Cardiac fibroblast (primary cell): ENCODE results near the gene GRB10.

Source experiments
- DNase-seq, 2 donors: peaks; one replicate each; pipeline versions ENCODE4 v3.0.0 to v3.0.0-alpha.2; 2010; ENCODE audit warnings: low read depth in 2 of 2
- H3K4me3 ChIP-seq, 2 donors: replicated peaks in 1 of 2; 1 replicate in 1 of 2; 2 replicates in 1 of 2; pipeline ENCODE4 v1.5.1; 2011; ENCODE audit warnings: low read depth in 2 of 2, low read length in 2 of 2, mild to moderate bottlenecking in 2 of 2, moderate library complexity in 1 of 2
- TF ChIP-seq, protein P1 (sequence below): IDR thresholded peaks from one replicate; pipeline ENCODE4 v1.5.1; 2011; ENCODE audit warnings: low read depth, mild to moderate bottlenecking, low read length, inconsistent platforms

GRB10 gene

DNA sequence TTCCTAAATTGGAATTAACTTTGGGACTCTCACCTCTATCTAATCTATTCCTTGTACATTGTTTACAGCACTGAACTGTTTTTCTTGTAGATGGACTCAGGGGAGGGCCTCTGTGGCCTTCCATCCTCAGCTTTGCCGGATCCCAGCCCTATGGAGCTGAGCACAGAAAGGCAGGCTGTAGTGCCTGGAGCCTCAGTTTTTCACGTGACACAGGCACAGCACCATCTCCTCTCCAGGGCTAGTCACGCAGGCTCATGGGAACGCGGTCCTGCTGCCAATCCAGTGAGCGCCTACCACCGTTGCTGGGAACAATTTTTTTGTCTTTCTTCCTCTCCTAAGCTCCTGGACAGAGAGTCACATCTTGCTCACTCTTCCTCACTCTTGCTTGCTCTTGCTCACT is 141.9 kb downstream of the GRB10 start:
- no peak overlapping the region for H3K4me3 ChIP-seq
- TF ChIP-seq, protein P1, sequence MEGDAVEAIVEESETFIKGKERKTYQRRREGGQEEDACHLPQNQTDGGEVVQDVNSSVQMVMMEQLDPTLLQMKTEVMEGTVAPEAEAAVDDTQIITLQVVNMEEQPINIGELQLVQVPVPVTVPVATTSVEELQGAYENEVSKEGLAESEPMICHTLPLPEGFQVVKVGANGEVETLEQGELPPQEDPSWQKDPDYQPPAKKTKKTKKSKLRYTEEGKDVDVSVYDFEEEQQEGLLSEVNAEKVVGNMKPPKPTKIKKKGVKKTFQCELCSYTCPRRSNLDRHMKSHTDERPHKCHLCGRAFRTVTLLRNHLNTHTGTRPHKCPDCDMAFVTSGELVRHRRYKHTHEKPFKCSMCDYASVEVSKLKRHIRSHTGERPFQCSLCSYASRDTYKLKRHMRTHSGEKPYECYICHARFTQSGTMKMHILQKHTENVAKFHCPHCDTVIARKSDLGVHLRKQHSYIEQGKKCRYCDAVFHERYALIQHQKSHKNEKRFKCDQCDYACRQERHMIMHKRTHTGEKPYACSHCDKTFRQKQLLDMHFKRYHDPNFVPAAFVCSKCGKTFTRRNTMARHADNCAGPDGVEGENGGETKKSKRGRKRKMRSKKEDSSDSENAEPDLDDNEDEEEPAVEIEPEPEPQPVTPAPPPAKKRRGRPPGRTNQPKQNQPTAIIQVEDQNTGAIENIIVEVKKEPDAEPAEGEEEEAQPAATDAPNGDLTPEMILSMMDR = no peak
- DNase-seq = no peak

DNA sequence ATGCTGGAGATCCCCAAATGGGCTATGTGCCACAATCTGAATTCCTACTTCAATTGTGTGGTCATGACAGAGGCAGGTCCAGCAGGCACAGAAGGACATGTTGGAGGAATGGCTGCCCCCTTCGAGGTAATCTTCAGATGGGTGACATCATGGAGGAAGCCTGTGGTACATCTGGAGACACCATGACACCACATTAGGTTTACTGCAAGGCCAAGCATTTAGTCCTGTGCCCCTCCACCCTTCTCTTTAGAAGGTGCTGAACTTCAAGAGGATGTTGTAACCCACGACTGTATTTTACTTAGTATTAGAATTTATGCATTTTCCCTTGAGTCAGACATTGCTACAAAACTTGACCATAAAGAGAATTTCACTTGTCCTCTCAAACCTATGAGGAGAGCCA is 142.4 kb downstream of the GRB10 start:
- TF ChIP-seq, protein P1 = no peak
- no peak for DNase-seq
- no peak overlapping the region for H3K4me3 ChIP-seq

DNA sequence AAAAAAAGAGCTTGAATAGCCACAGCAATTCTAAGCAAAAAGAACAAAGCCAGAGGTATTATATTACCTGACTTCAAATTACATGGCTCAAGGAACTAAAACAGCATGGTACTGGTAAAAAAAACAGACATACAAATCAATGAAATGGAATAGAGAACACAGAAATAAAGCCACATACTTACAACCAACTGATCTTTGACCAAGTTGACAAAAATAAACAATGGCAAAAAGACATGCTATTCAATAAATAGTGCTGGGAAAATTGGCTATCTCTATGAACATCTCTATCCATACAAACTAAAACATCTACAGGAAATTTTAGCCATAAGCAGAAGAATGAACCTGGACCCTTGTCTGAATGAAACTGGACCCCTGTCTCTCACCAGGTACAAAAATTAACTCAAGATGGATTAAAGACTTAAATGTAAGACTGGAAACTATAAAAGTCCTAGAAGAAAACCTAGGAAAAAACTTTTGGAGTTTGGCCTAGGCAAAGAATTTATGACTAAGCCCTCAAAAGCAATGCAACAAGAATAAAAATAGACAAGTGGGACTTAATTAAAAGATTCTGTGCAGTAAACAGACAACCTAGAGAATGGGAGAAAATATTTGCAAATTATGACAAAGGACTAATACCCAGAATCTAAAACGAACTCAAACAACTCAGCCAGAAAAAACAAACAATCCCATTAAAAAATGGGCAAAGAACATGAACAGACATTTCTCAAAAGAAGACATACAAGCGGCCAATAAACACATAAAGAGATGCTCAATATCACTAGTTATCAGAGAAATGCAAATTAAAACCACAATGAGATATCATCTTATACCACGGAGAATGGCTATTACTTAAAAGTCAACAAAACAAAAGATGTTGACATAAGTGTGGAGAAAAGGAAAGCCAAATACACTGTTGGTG is 144.7 kb downstream of the GRB10 start:
- DNase-seq = peak in 1 of 2 donors; percentile 28
- H3K4me3 ChIP-seq = no peak overlapping the region
- TF ChIP-seq, protein P1 = no peak

GRCh38 chr7:50634378-50634777 is 148.3 kb downstream of the GRB10 start:
- H3K4me3 ChIP-seq = no peak overlapping the region
- TF ChIP-seq, protein P1 = no peak
- no peak for DNase-seq

GRCh38 chr7:50633414-50633710 is 149.3 kb downstream of the GRB10 start:
- DNase-seq = peak in 1 of 2 donors; percentile 27
- TF ChIP-seq, protein P1 = no peak
- no peak overlapping the region for H3K4me3 ChIP-seq

DNA sequence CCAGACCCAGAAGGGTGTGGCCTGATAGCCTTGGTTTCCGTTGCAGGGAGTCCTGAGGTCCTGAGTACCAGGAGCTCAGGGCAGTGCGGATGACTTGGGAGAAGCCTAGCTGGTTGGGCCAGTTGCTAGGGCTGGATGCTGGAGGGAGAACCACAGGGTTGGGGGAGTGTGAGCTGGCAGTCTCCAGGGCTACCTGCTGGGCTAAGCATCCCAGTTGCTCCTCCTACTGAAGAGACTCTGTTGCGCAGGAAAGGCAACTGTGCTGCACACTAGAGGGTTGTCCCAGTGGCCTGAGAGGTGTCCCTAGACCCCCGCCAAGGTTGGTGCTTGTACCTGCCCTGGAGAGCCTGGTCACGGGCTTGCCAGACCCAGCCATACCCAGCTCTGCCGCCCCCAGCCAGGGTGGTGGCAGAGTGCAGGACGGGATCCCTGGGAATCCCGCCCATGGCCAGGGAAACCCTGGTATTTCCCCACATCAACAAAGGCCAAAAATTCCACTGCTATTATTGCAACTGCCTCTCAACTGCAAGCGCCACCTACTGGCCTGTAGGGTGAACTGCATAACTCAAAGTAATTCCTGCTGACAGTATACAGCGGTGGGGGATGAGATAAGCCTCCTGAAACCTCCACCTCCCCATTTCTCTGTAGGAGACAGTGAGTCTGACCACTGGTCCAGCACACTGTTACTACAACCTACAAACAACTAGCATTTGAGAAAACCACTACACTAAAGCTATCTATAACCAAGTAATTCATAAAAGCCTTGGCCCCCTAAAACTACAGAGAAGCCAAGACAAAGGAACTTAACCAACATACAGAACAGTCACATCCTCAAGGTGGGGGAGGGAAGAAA is 149.9 kb downstream of the GRB10 start:
- no peak overlapping the region for H3K4me3 ChIP-seq
- TF ChIP-seq, protein P1 = peak; percentile 77
- DNase-seq = peak; percentile 60 to 72
